Lower leg skin (tissue), 3 donors: ENCODE data around the gene CHD2.

Experiments
- CTCF ChIP-seq, 3 donors: fragments of 450-650 bp; IDR thresholded peaks; one replicate each; pipeline ENCODE4 v1.5.1; 2016; ENCODE audit warnings: antibody characterized with exemption in 3 of 3, mild to moderate bottlenecking in 3 of 3, moderate library complexity in 2 of 3
- POLR2A ChIP-seq, 2 donors: fragments of 450-650 bp; IDR thresholded peaks; one replicate each; pipeline ENCODE4 v1.6.1; 2016 to 2017; ENCODE audit warnings: antibody characterized with exemption in 2 of 2, mild to moderate bottlenecking in 1 of 2, moderate library complexity in 1 of 2

GRCh38 chr15:92891533-92892200, 8.5 kb upstream of the CHD2 start:
- TF ChIP-seq CTCF (IDR thresholded peaks at IDR 0.05) (no peak), POLR2A (IDR thresholded peaks at IDR 0.05) (no peak)
